GM21526 (cell line): Measurements from ENCODE around the gene SPPL2C.

Experiments
- ATAC-seq: cut with Tn5 transposase; IDR thresholded peaks from one replicate; pipeline ENCODE4 v1.9.1; 2021; ENCODE audit warnings: moderate library complexity; ENCODE audit not compliant: unreplicated experiment, low FRiP score

SPPL2C gene, protein sequence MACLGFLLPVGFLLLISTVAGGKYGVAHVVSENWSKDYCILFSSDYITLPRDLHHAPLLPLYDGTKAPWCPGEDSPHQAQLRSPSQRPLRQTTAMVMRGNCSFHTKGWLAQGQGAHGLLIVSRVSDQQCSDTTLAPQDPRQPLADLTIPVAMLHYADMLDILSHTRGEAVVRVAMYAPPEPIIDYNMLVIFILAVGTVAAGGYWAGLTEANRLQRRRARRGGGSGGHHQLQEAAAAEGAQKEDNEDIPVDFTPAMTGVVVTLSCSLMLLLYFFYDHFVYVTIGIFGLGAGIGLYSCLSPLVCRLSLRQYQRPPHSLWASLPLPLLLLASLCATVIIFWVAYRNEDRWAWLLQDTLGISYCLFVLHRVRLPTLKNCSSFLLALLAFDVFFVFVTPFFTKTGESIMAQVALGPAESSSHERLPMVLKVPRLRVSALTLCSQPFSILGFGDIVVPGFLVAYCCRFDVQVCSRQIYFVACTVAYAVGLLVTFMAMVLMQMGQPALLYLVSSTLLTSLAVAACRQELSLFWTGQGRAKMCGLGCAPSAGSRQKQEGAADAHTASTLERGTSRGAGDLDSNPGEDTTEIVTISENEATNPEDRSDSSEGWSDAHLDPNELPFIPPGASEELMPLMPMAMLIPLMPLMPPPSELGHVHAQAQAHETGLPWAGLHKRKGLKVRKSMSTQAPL

DNA sequence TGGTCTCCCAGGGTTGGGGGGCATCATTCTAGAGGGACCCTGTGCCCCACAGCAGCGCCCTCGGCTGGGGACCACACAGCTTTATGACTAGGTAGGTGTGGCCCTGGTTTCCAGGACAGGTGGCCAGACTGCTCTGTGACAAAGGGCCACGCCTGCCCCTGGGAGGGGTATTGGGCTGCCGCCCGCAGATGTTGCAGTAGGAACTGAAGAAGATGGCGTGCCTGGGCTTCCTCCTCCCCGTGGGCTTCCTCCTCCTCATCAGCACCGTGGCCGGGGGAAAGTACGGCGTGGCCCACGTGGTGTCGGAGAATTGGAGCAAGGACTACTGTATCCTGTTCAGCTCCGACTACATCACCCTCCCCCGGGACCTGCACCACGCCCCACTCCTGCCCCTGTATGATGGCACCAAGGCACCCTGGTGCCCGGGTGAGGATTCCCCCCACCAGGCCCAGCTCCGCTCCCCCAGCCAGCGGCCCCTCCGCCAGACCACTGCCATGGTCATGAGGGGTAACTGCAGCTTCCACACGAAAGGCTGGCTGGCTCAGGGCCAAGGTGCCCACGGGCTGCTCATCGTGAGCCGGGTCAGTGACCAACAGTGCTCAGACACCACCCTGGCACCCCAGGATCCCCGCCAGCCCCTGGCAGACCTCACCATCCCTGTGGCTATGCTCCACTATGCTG is at the start of gene SPPL2C:
SPPL2C (plus strand) TSS at position 187 of the 681 bp plus-strand sequence; CDS start at position 213, 26 bp downstream.
- no peak for ATAC-seq

DNA sequence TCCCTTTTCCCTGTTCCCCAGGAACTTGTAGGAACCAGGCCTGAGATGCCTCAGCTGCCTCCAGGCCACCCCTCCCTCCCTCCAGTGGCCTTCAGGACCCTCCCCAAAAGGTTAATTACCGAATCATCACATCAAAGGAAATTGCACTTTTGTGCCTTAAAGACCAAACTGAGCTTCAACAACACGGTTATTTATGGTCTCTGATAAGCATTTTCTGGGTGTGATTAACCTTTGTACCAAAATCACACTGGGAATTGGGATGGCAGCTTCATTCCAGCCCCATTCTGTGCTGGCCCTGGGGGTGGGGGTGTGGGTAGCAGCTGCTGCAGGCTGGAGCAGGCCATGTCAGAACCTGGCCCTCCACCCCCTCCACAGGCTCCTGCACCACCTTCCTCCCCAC is 43.9 kb upstream of the SPPL2C start:
- ATAC-seq = no peak

DNA sequence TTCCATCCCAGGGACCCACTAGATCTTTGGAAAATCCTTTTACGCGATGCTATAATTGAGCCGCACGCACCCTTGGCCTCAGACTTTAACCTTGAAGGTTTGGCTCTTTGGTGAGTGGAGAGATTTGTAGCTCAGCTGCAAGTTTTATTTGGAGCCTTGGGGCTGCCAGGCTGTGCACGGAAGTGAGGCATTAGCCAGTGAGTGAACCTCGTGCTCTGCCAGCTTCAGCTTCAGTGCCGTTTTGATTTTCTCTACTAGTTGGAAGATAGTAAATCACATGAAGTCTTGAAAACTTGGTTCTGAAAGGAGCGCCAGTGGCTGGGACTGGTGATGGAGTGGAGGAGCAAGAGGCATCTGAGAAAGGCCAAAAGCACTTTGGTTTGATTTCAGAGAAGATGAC is 43.3 kb upstream of the SPPL2C start:
- ATAC-seq = no peak

DNA sequence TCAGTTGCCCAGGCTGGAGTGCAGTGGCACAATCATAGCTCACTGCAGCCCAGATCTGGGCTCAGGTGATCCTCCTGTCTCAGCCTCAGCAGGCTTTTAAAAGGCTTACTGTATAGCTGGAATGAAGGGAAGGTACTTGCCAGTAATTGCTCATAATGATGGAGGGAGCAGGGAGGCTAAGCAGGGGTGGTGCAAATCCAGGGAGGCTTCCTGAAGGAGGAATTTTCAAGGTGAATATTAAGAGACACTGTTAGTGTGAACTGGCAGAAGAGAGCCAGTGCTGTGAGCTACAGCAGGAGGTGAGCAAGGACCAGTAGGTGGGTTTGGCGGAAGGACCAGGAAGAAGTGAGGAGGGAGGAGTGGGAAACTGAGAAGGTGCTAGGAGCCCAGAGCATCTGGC is 35.8 kb upstream of the SPPL2C start:
- ATAC-seq = no peak

DNA sequence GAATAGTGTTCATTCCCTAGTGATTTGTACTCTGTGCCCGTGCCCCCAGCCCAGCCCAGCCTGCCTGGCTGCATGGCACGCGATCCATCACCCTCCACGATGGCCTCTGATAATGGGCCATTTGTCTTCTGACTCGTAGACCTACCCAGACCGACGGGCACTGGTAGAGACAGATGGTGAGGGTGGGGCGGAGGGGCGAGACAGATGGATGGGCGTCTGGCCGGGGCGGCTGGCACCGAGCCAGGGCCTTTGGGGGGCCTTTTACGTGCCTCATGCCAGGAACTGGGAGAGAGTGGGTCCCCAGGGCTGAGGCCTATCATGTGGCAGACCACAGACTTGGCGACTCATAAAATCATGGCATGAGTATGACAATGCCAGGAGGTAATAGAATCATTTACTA is 35.2 kb upstream of the SPPL2C start:
- ATAC-seq = no peak

DNA sequence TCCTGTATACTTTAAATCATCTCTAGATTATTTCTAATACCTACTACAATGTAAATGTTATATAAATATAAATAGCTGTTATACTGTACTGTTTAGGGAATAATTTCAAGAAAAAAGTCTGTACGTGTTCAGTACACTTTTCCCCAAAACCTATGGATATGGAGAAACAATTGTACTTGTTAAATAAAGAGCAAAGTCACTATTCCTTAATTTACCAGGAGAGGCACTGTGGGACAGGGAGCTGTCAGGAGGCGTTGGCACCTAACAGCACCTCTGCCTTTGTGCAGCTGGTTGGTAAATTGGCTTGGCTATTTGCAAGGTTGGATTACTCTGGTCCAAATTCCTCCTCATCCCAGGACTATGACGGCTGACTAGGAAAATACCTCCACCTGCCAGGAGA is 32.6 kb upstream of the SPPL2C start:
- no peak for ATAC-seq

DNA sequence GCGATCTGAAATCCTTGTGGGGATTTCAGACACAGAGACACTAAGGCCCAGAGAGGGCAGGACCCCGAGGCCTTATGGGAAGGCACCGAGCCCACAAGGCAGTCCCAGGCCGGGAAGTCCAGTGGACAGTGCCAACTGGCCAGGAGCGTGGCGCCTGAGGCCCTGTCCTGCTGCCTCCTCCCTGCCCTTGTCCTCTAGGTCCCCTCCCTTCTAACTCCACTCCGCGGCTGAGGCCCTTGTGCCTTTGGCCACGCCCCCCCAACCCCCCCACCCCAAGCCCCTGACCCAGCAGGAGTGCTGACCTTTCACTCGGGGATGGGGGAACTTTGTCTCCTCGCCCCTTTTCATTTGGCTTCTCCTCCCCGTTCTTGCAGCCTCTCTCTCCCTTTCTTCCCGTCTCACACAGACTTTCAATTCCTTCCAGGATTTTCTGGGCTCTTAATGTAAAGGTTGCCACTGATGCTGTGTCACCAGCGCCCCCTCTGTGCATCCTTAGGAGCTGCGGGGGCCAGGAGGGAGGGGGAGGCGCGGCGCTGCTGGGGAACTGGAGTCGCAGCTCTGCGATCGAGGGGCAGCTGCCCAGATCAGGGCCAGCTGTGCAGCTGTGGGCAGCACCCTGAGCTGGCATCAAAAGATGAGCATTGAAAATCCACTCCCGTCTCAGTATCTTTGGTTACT is 31.5 kb upstream of the SPPL2C start:
- ATAC-seq = no peak

DNA sequence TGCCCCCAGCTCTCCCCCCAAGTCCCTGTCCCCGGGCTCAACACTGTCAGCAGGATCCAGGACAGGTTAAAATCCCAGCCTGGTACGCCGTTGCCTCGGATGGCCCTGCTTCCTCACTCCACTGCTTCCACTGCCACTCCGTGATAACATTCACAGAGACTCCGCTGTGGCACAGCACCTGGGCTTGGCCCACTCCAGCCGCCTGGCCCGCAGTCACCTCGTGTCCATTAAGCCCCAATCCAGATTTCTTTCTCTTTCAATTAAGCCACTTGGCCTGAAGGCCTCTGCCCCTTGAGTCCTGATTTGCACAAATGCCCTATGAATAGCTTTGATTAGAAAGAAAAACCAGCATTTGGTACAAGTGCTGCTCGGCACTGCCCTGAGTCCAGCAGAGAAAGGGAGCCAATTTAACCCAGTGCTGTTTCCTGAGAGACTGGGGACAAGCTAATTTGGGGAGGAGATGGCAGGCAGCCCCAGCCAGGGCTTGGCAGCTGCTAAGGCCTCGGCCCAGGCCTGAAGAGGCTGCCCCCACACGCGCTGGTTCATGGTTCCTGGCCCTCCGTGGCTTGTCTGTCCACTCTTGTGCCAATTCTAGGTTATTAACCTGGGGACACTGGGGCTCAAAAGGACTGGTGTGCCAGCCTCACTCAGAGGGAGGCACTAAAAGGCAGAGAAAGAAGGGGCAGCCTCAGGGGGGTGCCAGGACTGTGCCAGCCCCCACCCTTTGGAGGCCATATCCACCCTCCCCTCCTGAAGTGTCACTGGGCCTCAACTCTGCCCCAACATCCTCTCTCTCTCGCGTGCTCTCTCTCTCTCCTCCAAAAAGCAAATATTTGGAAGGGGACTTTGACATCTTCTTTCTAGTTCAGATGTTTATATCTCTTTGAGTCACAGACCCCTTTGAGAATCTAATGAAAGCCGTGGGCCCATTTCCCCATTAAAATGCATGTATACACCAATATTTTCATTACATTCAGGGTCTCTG is 29.8 kb upstream of the SPPL2C start:
- ATAC-seq = no peak

DNA sequence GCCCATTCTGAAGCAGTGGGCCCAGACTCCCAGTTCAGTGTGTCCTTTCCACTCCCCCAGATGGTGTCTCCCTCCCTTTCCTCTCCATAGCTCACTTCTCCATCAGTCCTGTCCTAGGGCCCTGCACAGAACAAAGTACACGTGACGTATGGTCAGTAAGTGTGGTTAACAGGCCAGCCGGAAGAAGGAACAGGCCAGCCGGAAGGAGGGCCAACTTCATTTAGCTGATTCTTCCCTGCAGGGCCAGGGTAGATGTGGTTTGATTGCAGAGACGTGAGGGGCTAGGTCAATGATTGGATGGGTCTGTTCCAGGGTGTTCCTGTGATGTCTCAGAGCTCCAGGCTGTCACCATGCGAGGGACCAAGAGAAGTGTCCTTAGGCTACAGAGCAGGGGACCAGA is 28.9 kb upstream of the SPPL2C start:
- no peak for ATAC-seq

DNA sequence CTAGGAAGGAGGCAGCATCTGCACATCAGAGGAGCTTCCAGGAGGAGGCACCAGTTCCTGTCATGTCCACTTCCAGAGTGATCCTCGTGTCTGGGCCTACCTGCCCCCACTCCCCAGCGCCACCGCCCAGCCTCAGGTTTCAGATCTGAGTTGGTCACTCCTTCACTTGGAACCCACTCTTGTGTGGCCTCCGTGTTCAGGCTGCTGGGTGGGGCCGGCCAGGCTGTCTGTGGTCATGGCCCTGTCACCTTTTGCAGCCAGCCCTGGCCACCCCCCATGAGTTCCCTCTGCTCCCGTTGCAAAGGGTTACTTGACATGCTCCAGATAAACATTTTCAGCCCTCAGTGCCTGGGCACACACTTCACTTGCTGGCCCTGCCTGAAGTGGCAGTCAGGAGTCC is 26.6 kb upstream of the SPPL2C start:
- ATAC-seq = no peak

DNA sequence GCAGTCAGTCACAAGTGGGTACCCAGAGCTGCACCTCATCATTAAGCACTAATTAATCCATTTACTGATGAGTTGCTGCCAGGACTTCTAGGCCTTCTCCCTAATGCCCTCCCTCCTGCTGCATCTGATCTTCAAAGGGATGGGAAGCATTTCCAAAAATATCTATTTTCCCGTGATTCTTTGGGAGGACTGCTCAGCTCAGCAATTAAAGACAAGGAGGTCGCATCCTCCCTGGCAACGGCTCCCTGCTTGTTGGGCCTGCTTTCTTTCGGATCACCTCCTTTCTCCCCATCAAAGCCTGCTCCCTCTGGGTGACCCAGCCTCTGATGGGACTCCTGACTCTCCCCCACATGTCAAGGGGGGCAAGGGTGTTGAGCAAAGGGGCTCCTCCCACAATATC is 26.0 kb upstream of the SPPL2C start:
- no peak for ATAC-seq

DNA sequence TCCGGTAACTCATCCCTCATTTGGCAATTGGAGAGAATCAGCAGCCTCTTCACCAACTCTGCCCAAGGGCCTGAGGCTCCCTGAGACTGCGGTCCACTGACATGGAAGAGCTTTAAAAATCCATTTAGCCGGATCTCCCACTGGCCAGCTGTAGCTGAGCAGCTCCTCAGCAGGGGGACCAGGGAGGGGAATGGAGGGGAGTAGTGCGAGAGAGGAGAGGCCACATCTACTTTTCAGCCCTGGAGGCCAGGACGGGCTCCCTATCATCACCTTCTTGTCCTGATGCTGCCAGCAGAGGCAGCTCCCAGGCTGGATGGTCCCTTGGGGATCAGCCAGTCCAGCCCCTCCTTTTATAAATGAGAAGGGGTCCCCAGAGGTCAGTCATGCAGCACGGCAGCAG is 25.0 kb upstream of the SPPL2C start:
- ATAC-seq = no peak

DNA sequence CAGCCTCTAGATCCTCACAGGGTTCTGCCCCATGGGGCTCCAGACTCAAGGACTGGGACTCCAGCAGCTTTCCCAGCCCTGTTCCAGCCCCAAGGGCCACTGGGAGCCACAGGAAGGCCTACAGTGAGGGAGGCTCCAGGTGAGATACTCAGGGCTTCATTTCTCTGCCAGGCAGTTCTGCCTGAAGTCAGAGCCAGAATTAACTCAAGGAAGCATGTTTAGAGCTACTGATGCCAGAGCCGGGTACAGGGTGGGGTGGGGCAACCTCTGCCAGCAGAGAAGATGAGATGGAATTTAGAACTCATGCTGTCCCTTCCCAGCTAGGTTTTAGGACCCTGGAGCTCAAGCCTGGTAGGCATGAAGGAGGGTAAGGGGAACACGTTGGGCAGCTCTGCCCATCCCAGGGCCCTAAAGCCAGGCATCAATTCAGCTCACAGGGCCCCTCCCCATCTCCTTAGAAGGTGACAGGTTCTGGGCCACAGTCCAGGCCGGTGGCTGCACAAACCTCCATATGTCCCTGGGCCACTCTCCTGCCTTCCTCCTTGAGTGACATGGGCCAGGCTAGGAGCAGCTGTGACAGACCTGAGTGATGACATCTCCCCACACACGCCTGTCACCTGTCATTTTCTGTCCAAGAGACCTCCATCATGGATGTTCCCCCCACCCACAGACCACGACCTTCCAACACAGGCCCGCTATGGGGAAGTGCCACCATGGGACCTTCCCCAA is 24.5 kb upstream of the SPPL2C start:
- ATAC-seq = no peak

DNA sequence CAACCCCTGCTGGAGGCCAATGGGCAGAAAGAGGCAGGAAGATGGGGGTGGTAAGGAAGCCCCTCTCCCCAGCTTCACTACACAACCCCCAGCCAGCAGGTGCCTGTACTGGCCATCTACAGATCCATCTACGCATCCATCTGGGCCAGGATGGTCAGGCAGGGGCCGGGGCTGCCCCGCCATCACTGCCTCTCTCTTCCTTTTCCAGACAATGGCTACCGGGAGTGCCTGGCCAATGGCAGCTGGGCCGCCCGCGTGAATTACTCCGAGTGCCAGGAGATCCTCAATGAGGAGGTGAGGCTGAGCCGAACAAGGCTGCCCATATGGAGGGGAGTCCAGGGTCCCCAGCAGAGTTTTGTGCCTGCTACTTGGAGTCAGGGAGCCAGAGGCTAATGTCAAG is 23.5 kb upstream of the SPPL2C start:
- no peak for ATAC-seq

DNA sequence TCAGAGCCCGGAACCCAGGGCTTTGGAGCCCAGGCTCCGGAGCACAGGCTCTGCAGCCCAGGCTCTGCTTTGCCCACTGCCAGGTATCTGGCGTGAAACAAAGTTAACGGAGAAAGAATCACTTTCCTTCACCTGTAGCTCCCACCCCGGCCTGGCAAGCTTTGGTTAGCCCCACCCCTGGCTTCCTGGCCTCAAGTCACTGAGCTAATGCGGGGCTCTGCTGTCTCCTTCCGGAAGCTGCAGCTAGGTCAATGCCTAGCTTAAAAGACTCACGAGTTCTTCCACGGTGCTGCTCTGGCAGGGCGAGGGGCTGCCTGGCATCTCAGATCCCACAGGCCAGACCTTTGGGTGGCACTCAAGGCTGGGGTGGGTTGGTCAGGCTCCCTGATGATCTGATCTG is 21.1 kb upstream of the SPPL2C start:
- ATAC-seq = no peak

DNA sequence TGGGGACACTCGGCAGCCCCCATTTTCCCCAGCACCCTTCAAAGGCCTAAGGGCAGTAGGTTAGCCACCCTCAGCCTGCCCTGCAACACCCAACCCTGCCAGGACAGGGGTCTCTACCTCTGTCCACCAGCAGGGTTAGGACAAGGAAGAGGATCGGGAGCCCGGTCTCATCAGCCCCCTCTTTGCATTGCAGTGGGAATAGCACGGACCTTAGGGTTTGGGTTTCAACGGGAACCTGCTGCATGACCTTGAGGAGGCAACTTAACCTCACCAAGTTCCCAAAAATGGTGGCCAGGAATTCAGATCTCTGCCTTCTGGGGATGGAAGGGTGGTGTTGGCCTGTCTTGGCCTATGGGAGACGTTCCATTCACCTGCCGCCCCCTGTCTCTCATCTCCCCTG is 20.2 kb upstream of the SPPL2C start:
- no peak for ATAC-seq

DNA sequence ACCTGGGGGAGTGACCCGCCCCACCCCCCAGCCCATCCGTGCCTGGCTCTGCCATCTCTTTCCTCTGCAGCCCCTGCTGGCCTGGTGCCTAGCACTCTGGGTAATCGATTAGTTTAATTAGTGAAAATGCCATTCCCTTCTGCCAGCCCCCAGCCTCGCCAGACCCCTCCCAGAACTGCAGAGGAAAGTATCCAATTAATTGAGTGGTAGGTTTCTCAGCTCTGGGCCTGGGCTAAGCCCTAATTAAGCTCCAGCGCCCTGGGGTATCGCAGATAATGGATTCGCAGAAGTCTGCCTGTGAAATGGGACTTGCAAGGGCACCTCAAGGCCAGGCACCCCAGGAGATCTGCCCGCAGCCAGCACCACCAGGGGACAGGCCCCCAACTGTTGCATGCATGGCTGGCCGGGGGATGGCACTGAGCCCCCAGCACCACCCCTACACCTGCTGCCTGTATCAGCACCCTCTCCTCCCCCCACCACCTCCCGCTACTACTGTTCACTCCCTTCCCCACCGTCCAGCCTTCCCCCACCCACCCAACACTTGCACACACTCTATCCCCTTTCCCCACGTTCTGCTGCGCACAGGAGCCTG is 19.7 kb upstream of the SPPL2C start:
- no peak for ATAC-seq

DNA sequence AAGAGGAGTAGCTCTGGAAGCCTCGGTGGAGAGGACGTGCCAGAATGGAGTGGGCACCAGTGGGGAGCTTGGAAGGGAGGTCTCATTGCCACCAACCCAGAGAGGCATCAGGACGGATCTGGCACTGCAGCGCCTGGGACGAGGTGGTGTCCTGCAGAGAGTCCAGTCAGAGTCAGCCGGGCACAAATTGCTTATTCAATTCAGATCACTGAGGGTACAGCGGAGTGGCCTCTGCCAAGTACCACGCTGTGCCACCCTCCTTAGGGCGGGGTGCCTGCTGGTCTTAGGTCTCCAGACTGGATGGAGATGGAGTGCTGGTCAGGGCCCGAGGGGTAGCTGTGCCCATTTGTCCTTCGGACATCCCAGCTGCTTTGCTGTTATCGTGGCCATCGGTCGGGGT is 18.9 kb upstream of the SPPL2C start:
- no peak for ATAC-seq
